Measurements from ENCODE around the gene NFIB. TPM values are rescaled to one million over a fixed set of nuclear protein-coding genes. Genes with fewer than 3 reads are reported as not detected.

Gene NFIB
- total RNA-seq, 1 donor from 2014 or later = 9.4 TPM

GRCh38 chr9:14213504-14213903 lies 100.4 kb downstream of the NFIB start:
- Histone ChIP-seq H3K27me3 (ENCODE audit: insufficient read depth, low read length) (no peaks in the 10 kb centered on the region), H3K79me2 (ENCODE audit: insufficient read depth, low read length) (peaks cover 81% of the 10 kb centered on the region), H3K27ac (ENCODE audit: low read depth, low read length) (no peak overlapping the region), H3K4me1 (ENCODE audit: insufficient read depth, low read length) (peaks cover 24% of the 10 kb centered on the region), H3K9me3 (ENCODE audit: insufficient read depth, low read depth, low read length) (no peaks in the 10 kb centered on the region), H3K36me3 (ENCODE audit: insufficient read depth, low read length) (no peaks in the 10 kb centered on the region), H3K9ac (ENCODE audit: low read length) (no peak overlapping the region), H3K4me2 (ENCODE audit: low read length) (no peak overlapping the region), H2AFZ (ENCODE audit: low read depth, low read length) (no peak overlapping the region), H3K4me3 (ENCODE audit: insufficient read depth, low read depth, low read length) (no peak overlapping the region), H4K20me1 (ENCODE audit: insufficient read depth, low read length) (no peaks in the 10 kb centered on the region)
- FAIRE-seq (no peak), DNase-seq (ENCODE audit: low read depth) (no peak)
- TF ChIP-seq CTCF (IDR thresholded peaks at IDR 0.05; ENCODE audit: insufficient read depth, low read depth, low read length) (no peak), EZH2 (IDR thresholded peaks at IDR 0.05; ENCODE audit: insufficient read depth, low read length) (no peak)
- Mint-ChIP-seq H3K27ac (ENCODE audit: unreplicated experiment) (no peak overlapping the region), H3K4me1 (ENCODE audit: low read depth, unreplicated experiment) (peaks cover 9% of the 10 kb centered on the region), H3K9me3 (ENCODE audit: unreplicated experiment) (no peaks in the 10 kb centered on the region), H3K36me3 (ENCODE audit: low read depth, unreplicated experiment) (no peaks in the 10 kb centered on the region), H3K27me3 (ENCODE audit: low read depth, unreplicated experiment) (no peaks in the 10 kb centered on the region), H3K4me3 (ENCODE audit: unreplicated experiment) (no peak overlapping the region)

DNA sequence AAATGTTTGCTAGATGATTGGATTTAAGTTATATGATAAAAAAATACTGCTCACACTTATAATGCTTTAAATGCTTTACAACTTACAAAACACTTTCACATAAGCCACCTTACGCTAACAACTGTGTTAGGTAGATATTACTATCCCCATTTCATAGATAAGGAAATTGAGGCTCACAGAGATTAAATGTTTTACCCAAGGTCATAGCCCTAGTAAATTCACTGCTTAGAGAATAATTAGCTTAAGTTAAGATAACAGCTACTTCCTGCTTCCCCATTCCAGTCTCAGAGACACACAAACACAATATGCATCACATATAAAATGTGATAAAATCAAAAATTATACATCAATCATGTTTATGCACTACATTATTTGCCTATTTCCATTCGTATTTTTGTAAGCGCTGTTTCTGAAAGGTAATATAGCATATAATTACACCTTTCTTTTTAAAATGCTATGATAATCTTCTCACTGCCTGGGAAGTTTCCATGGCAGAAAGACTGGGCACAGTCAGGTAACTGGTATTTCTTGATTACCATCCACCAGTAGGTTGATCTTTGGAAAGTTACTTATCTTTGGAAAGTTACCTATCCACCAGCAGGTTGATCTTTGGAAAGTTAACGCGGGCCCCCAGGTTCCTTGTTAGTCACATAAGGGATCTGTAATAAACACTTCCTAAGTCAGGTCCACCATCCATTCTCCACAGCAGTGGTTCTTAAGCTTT lies 101.1 kb downstream of the NFIB start:
- peak; percentile 5 for FAIRE-seq
- Mint-ChIP-seq H3K9me3 (ENCODE audit: unreplicated experiment) (no peaks in the 10 kb centered on the region), H3K36me3 (ENCODE audit: low read depth, unreplicated experiment) (no peaks in the 10 kb centered on the region), H3K4me3 (ENCODE audit: unreplicated experiment) (no peak overlapping the region), H3K4me1 (ENCODE audit: low read depth, unreplicated experiment) (peaks cover 9% of the 10 kb centered on the region), H3K27ac (ENCODE audit: unreplicated experiment) (no peak overlapping the region), H3K27me3 (ENCODE audit: low read depth, unreplicated experiment) (no peaks in the 10 kb centered on the region)
- peaks cover 24% of the 10 kb centered on the region for H3K4me1 ChIP-seq (ENCODE audit: insufficient read depth, low read length)
- H3K4me3 ChIP-seq (ENCODE audit: insufficient read depth, low read depth, low read length) = no peak overlapping the region
- no peaks in the 10 kb centered on the region for H3K36me3 ChIP-seq (ENCODE audit: insufficient read depth, low read length)
- H3K9me3 ChIP-seq (ENCODE audit: insufficient read depth, low read depth, low read length) = no peaks in the 10 kb centered on the region
- H3K4me2 ChIP-seq (ENCODE audit: low read length) = no peak overlapping the region
- DNase-seq (ENCODE audit: low read depth) = no peak
- H3K9ac ChIP-seq (ENCODE audit: low read length) = no peak overlapping the region
- no peak for TF ChIP-seq EZH2 (IDR thresholded peaks at IDR 0.05; ENCODE audit: insufficient read depth, low read length)
- TF ChIP-seq CTCF (IDR thresholded peaks at IDR 0.05; ENCODE audit: insufficient read depth, low read depth, low read length) = no peak
- H3K79me2 ChIP-seq (ENCODE audit: insufficient read depth, low read length) = peaks cover 82% of the 10 kb centered on the region
- no peak overlapping the region for H3K27ac ChIP-seq (ENCODE audit: low read depth, low read length)
- no peak overlapping the region for H2AFZ ChIP-seq (ENCODE audit: low read depth, low read length)
- no peaks in the 10 kb centered on the region for H4K20me1 ChIP-seq (ENCODE audit: insufficient read depth, low read length)
- H3K27me3 ChIP-seq (ENCODE audit: insufficient read depth, low read length) = no peaks in the 10 kb centered on the region

GRCh38 chr9:14212077-14212476 lies 101.9 kb downstream of the NFIB start:
- DNase-seq (ENCODE audit: low read depth) = peak; percentile 83
- Histone ChIP-seq H3K27ac (ENCODE audit: low read depth, low read length) (peak overlapping the region; percentile 41), H3K4me2 (ENCODE audit: low read length) (peak overlapping the region; percentile 62), H3K9me3 (ENCODE audit: insufficient read depth, low read depth, low read length) (no peaks in the 10 kb centered on the region), H3K36me3 (ENCODE audit: insufficient read depth, low read length) (no peaks in the 10 kb centered on the region), H2AFZ (ENCODE audit: low read depth, low read length) (no peak overlapping the region), H3K4me1 (ENCODE audit: insufficient read depth, low read length) (peaks cover 24% of the 10 kb centered on the region), H3K79me2 (ENCODE audit: insufficient read depth, low read length) (peaks cover 86% of the 10 kb centered on the region), H3K9ac (ENCODE audit: low read length) (no peak overlapping the region), H3K4me3 (ENCODE audit: insufficient read depth, low read depth, low read length) (no peak overlapping the region), H3K27me3 (ENCODE audit: insufficient read depth, low read length) (no peaks in the 10 kb centered on the region), H4K20me1 (ENCODE audit: insufficient read depth, low read length) (no peaks in the 10 kb centered on the region)
- Mint-ChIP-seq H3K4me1 (ENCODE audit: low read depth, unreplicated experiment) (peaks cover 9% of the 10 kb centered on the region), H3K27ac (ENCODE audit: unreplicated experiment) (no peak overlapping the region), H3K36me3 (ENCODE audit: low read depth, unreplicated experiment) (no peaks in the 10 kb centered on the region), H3K9me3 (ENCODE audit: unreplicated experiment) (no peaks in the 10 kb centered on the region), H3K4me3 (ENCODE audit: unreplicated experiment) (no peak overlapping the region), H3K27me3 (ENCODE audit: low read depth, unreplicated experiment) (no peaks in the 10 kb centered on the region)
- TF ChIP-seq CTCF (IDR thresholded peaks at IDR 0.05; ENCODE audit: insufficient read depth, low read depth, low read length) (no peak), EZH2 (IDR thresholded peaks at IDR 0.05; ENCODE audit: insufficient read depth, low read length) (no peak)
- no peak for FAIRE-seq
